Right lobe of liver (tissue), 6 donors: ENCODE measurements around the gene ALMS1. TPM values are rescaled to one million over a fixed set of nuclear protein-coding genes. Genes with fewer than 3 reads are reported as not detected.
"Not testable (repeated sequence)": the region's sequence is repeated elsewhere in the genome, so short reads cannot be mapped to it uniquely, and the experiment has no call there.

Experiments
- ATAC-seq, 4 donors: fragments of 200-7000 bp; cut with Tn5 transposase; one replicate each; pipeline ENCODE4 v1.9.1; 2020; ENCODE audit warnings: mild to moderate bottlenecking in 4 of 4, moderate library complexity in 4 of 4
- DNase-seq, 3 donors: peaks; one replicate each; pipeline ENCODE4 v3.0.0-alpha.2; 2020
- H3K27ac ChIP-seq, 3 donors: fragments of 200-600 bp; one replicate each; pipeline ENCODE4 v1.8.0; 2022
- H3K27me3 ChIP-seq, 2 donors: fragments of 200-600 bp; one replicate each; pipeline ENCODE4 v1.8.0; 2022
- H3K36me3 ChIP-seq, 4 donors: fragments of 200-600 bp; sonication (generic) in 1 of 4; one replicate each; pipeline versions ENCODE4 v1.5.1 to v1.8.0; 2017 to 2022; ENCODE audit warnings: control low read depth in 1 of 4
- H3K4me1 ChIP-seq, 4 donors: fragments of 200-600 bp; sonication (generic) in 1 of 4; one replicate each; pipeline versions ENCODE4 v1.5.1 to v1.8.0; 2017 to 2022; ENCODE audit warnings: control low read depth in 1 of 4
- H3K4me3 ChIP-seq, 3 donors: fragments of 200-600 bp; one replicate each; pipeline ENCODE4 v1.8.0; 2022
- H3K9me3 ChIP-seq, 4 donors: fragments of 200-600 bp; sonication (generic) in 1 of 4; one replicate each; pipeline versions ENCODE4 v1.5.1 to v1.8.0; 2017 to 2022; ENCODE audit warnings: control low read depth in 1 of 4
- POLR2A ChIP-seq: fragments of 450-650 bp; IDR thresholded peaks from one replicate; pipeline ENCODE4 v1.6.1; 2017; ENCODE audit warnings: antibody characterized with exemption, mild to moderate bottlenecking
- WGBS: methylation state at CpG from one replicate; pipeline ENCODE4 v1.1.6; 2018; ENCODE audit warnings: low coverage, low lambda C conversion rate; ENCODE audit not compliant: insufficient coverage; ENCODE audit errors: missing lambda C conversion rate; 5-methylcytosine and 5-hydroxymethylcytosine counted together
- intact Hi-C, 2 donors: fragments of 100-400 bp; cut with DNase I; formaldehyde crosslinking; loops; one replicate each; pipeline versions ENCODE4 v1.11.2 to v1.14.1; 2022
- total RNA-seq, 6 experiments: library from RNA; depleted of rRNA in 2 of 6; stranded (reverse); fragments of >200 nt in 2 of 6; fragmentation: NEBNext Ultra II Directional in 3 of 6; extraction: Animal tissue kit (Norgen Biotek cat#: 25700) in 3 of 6; gene quantifications; one replicate each; pipeline versions ENCODE4 v1.1.0 to v1.2.4, GENCODE V29; 2016 to 2023
- TF ChIP-seq, protein P1 (sequence below), 4 donors: fragments of 200-600 bp in 3 of 4; fragments of 450-650 bp in 1 of 4; IDR thresholded peaks; one replicate each; pipeline versions ENCODE4 v1.5.1 to v1.8.0; 2016 to 2022; ENCODE audit warnings: antibody characterized with exemption in 4 of 4, mild to moderate bottlenecking in 2 of 4
- donor health status: DM: no; HTN: yes; CAD: no.
- donor health status: DM: no; HTN: no; CAD: no.
- donor health status: DM: no; HTN: no; CAD: no.
- donor health status: DM: no; HTN: yes; CAD: no.
- donor health status: DM: no; HTN: yes; CAD: no.

Gene ALMS1
- total RNA-seq, 6 experiments from 2014 or later: 5.0 to 9.3 (median 6.0) TPM

DNA sequence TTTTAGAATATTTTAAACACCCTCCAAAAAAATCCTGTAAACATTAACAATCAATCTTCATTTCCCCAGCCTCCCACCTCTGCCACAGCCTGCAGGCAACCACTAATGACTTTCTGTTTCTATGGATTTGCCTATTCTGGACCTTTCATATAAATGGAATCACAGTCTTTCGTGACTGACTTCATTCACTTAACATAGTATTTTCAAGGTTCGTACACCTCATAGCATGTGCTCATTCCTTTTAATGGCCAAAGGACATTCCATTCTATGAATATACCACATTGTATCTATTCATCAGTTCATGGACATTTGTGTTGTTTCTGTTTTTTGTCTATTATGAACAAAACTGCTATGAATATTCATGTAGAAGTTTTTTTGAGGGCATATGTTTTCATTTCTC, 208.0 kb downstream of the ALMS1 start:
- intact Hi-C loops: no loop called here
- Histone ChIP-seq H3K36me3 (no peaks in the 10 kb centered on the region), H3K27me3 (no peaks in the 10 kb centered on the region), H3K9me3 (no peaks in the 10 kb centered on the region), H3K27ac (no peak overlapping the region), H3K4me1 (no peaks in the 10 kb centered on the region), H3K4me3 (no peak overlapping the region)
- DNase-seq (no peak), ATAC-seq (no peak)
- 90% methylated on average over 2 of the region's 2 CpGs for WGBS
- no peak for TF ChIP-seq POLR2A
- TF ChIP-seq, protein P1, sequence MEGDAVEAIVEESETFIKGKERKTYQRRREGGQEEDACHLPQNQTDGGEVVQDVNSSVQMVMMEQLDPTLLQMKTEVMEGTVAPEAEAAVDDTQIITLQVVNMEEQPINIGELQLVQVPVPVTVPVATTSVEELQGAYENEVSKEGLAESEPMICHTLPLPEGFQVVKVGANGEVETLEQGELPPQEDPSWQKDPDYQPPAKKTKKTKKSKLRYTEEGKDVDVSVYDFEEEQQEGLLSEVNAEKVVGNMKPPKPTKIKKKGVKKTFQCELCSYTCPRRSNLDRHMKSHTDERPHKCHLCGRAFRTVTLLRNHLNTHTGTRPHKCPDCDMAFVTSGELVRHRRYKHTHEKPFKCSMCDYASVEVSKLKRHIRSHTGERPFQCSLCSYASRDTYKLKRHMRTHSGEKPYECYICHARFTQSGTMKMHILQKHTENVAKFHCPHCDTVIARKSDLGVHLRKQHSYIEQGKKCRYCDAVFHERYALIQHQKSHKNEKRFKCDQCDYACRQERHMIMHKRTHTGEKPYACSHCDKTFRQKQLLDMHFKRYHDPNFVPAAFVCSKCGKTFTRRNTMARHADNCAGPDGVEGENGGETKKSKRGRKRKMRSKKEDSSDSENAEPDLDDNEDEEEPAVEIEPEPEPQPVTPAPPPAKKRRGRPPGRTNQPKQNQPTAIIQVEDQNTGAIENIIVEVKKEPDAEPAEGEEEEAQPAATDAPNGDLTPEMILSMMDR (IDR thresholded peaks at IDR 0.05): no peak

DNA sequence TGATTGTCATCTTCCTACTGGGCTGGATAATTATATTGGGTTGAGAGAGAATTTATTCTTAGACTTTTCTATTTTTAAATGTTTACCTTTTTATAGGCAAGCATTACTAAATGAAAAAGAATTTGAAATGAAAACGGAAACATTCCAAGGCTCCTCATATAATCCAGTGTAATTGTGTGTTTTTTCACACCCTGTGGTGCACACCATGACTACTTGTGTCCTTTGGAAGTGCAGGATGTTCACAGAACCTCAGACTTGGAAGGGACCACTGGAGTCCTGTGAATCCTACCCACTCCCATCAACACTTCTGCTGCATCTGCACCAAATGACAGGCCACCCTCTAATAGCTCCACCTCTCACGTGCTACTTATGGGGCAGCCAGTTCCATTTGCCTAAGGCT, 208.6 kb downstream of the ALMS1 start:
- Histone ChIP-seq H3K36me3 (no peaks in the 10 kb centered on the region), H3K27ac (no peak overlapping the region), H3K4me3 (no peak overlapping the region), H3K4me1 (no peaks in the 10 kb centered on the region), H3K9me3 (no peaks in the 10 kb centered on the region), H3K27me3 (no peaks in the 10 kb centered on the region)
- no peak for DNase-seq
- intact Hi-C loops: no loop called here
- WGBS: 100% methylated on average over 1 of the region's 2 CpGs
- ATAC-seq: no peak
- no peak for TF ChIP-seq POLR2A
- TF ChIP-seq, protein P1 (IDR thresholded peaks at IDR 0.05): no peak

DNA sequence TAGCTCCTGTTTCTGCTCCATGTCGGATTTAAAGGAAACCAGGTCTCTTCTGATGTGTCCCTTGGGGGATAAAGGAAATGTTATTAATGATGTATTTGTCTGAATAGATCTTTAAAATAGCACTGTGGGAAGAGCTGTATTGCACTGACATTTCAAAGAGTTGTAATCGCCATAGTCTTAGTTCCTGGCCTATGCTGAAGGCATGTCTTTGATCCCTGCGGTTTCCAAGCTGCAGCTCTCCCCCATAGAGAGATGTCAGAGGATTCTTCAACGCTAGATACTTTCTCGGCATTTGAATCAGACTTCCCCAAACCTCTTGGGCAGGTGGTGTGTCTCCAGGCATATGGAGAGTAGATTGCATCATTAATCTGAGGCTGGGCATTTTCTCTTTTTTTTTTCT, 216.1 kb downstream of the ALMS1 start:
- 92% methylated on average over 4 of the region's 5 CpGs for WGBS

DNA sequence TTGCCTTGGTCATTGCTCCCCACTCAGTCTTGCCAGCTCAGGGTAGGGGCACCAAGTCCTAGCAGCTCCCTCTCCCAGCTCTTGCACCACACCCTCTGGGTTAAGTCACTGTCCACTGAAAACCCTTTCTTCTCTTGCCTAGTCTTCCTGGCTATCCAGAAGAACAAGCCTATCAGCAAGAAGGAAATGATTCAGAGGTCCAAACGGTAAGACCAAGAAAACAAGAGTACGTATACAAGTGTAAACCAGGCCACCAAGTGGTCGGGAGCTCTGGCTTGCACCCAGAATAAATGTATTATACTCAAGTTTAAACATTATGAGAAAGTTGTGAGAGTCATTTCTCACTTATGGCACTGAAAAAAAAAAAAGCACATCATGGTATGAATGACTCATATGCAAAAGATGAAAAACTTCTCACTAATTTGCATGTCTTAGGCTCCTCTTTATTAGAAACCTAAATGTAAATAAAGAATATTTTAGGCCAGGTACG, 217.5 kb downstream of the ALMS1 start:
- H3K27ac ChIP-seq, intact Hi-C loops, H3K4me1 ChIP-seq, H3K9me3 ChIP-seq, H3K27me3 ChIP-seq, ATAC-seq, H3K36me3 ChIP-seq, H3K4me3 ChIP-seq, DNase-seq: not testable (repeated sequence)
- WGBS: 78% methylated on average over 3 of the region's 4 CpGs

More for the DNA sequence above, 216.1 kb downstream of the ALMS1 start:
- Histone ChIP-seq H3K4me3 (no peak overlapping the region), H3K27ac (no peak overlapping the region), H3K27me3 (no peaks in the 10 kb centered on the region), H3K9me3 (no peaks in the 10 kb centered on the region), H3K4me1 (no peaks in the 10 kb centered on the region), H3K36me3 (no peaks in the 10 kb centered on the region)
- DNase-seq (no peak), ATAC-seq (no peak)
- intact Hi-C loops: no loop called here
- TF ChIP-seq POLR2A: no peak
- TF ChIP-seq, protein P1 (IDR thresholded peaks at IDR 0.05): no peak

DNA sequence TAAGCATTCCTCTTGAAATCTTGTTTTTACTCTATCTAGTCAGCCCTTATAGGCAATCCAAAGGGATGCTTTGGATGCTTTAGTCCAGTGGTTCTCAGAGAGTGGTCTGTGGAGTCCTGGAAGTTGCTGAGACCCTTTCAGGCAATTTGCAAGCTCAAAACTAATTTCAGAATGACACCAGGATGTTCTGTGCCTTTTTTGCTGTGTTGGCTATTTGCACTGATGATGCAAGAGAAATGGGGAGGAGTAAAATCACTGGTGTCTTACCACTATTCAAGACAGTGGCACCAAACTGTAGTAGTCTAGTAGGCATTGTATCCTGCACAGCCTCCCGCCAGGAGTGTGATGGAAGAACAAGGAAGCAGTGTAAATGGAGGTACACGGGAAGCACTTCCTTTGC, 219.0 kb downstream of the ALMS1 start:
- H3K27ac ChIP-seq, H3K27me3 ChIP-seq, intact Hi-C loops, H3K4me1 ChIP-seq, ATAC-seq, H3K4me3 ChIP-seq, DNase-seq, H3K36me3 ChIP-seq, H3K9me3 ChIP-seq: not testable (repeated sequence)
- WGBS: 71% methylated on average over 2 of the region's 2 CpGs

DNA sequence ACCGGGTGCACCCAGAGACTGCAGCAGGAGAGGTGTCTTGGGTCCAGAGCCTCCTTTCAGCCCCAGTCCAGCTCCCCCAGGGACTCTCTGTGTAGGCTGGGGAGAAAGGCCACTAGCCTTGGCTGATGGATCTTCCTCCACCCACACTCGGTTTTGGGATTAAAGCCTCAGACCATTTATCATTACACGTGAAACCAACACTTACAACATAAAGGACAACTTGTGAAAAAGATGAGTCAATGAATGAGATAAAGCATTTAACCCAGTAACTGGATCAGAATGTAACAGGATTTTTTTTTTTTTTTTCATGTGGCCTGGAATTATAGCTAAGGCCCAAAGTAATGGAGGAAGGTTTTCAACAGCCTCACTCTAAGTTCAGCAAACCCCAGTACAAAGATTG, 224.5 kb downstream of the ALMS1 start:
- ATAC-seq (no peak), DNase-seq (no peak)
- Histone ChIP-seq H3K9me3 (no peaks in the 10 kb centered on the region), H3K4me1 (no peaks in the 10 kb centered on the region), H3K27me3 (no peaks in the 10 kb centered on the region), H3K4me3 (no peak overlapping the region), H3K27ac (no peak overlapping the region), H3K36me3 (no peaks in the 10 kb centered on the region)
- intact Hi-C loops: no loop called here
- TF ChIP-seq, protein P1 (IDR thresholded peaks at IDR 0.05): no peak
- TF ChIP-seq POLR2A: no peak
- 97% methylated on average over 3 of the region's 3 CpGs for WGBS
